ENCODE results near the gene GSTP1.
"Not testable (repeated sequence)": the region's sequence is repeated elsewhere in the genome, so short reads cannot be mapped to it uniquely, and the experiment has no call there.

Gene GSTP1

GRCh38 chr11:67583247-67584204 is at the start of gene GSTP1:
GSTP1 (plus strand) TSS chr11:67583812; CDS start chr11:67583844, 32 bp downstream.
- peak; percentile 59 to 66 for DNase-seq (ENCODE audit: low read depth in 2 of 2)

GRCh38 chr11:67534070-67534679 is 49.4 kb upstream of the GSTP1 start:
- no peak for DNase-seq (ENCODE audit: low read depth in 2 of 2)

- no peak for DNase-seq (ENCODE audit: low read depth in 2 of 2)
These were observed 48.1 kb upstream of the GSTP1 start for GRCh38 chr11:67535561-67535960.

GRCh38 chr11:67538306-67538705 is 45.3 kb upstream of the GSTP1 start:
- DNase-seq (ENCODE audit: low read depth in 2 of 2) = no peak

GRCh38 chr11:67538823-67539505 is 44.6 kb upstream of the GSTP1 start:
- DNase-seq (ENCODE audit: low read depth in 2 of 2) = no peak

- no peak for DNase-seq (ENCODE audit: low read depth in 2 of 2)
These were observed 44.1 kb upstream of the GSTP1 start for GRCh38 chr11:67539550-67539949.

GRCh38 chr11:67541198-67541597 is 42.4 kb upstream of the GSTP1 start:
- DNase-seq (ENCODE audit: low read depth in 2 of 2) = no peak

- no peak for DNase-seq (ENCODE audit: low read depth in 2 of 2)
These were observed 41.4 kb upstream of the GSTP1 start for GRCh38 chr11:67542169-67542568.

- DNase-seq (ENCODE audit: low read depth in 2 of 2) = no peak
These were observed 40.6 kb upstream of the GSTP1 start for GRCh38 chr11:67542971-67543370.

GRCh38 chr11:67543585-67543984 is 40.0 kb upstream of the GSTP1 start:
- no peak for DNase-seq (ENCODE audit: low read depth in 2 of 2)

GRCh38 chr11:67544616-67545242 is 38.9 kb upstream of the GSTP1 start:
- DNase-seq (ENCODE audit: low read depth in 2 of 2) = no peak

GRCh38 chr11:67545280-67545679 is 38.3 kb upstream of the GSTP1 start:
- DNase-seq (ENCODE audit: low read depth in 2 of 2) = no peak

GRCh38 chr11:67548112-67548511 is 35.5 kb upstream of the GSTP1 start:
- not testable (repeated sequence) for DNase-seq (ENCODE audit: low read depth in 2 of 2)

- no peak for DNase-seq (ENCODE audit: low read depth in 2 of 2)
These were observed 35.0 kb upstream of the GSTP1 start for GRCh38 chr11:67548555-67549110.

GRCh38 chr11:67551127-67551526 is 32.5 kb upstream of the GSTP1 start:
- no peak for DNase-seq (ENCODE audit: low read depth in 2 of 2)

- DNase-seq (ENCODE audit: low read depth in 2 of 2) = not testable (repeated sequence)
These were observed 31.9 kb upstream of the GSTP1 start for GRCh38 chr11:67551697-67552096.

- DNase-seq (ENCODE audit: low read depth in 2 of 2) = no peak
These were observed 27.4 kb upstream of the GSTP1 start for GRCh38 chr11:67556244-67556643.

GRCh38 chr11:67558084-67558772 is 25.4 kb upstream of the GSTP1 start:
- DNase-seq (ENCODE audit: low read depth in 2 of 2) = no peak

GRCh38 chr11:67561971-67562619 is 21.5 kb upstream of the GSTP1 start:
- no peak for DNase-seq (ENCODE audit: low read depth in 2 of 2)

GRCh38 chr11:67562963-67563704 is 20.5 kb upstream of the GSTP1 start:
- DNase-seq (ENCODE audit: low read depth in 2 of 2) = no peak
